H1 (cell line): ENCODE measurements around the gene TMEM232.

Experiments used
- CBX5 ChIP-seq: fragments of 300-800, 300-1000 bp; sonication (generic); IDR thresholded peaks from 2 replicates; pipeline ENCODE4 v1.7.1; 2016; ENCODE audit warnings: antibody characterized with exemption, low read length, low read depth
- CEBPB ChIP-seq: IDR thresholded peaks from 2 replicates; pipeline ENCODE4 v1.6.1; 2012; ENCODE audit warnings: low read depth, low read length
- EP300 ChIP-seq, 2 experiments: IDR thresholded peaks; 1 replicate in 1 of 2; 2 replicates in 1 of 2; pipeline ENCODE4 v1.6.1; 2011 to 2012; ENCODE audit warnings: low read depth in 2 of 2, low read length in 2 of 2, mild to moderate bottlenecking in 2 of 2, borderline replicate concordance in 1 of 2, inconsistent platforms in 1 of 2, moderate library complexity in 1 of 2
- GABPA ChIP-seq: IDR thresholded peaks from 2 replicates; pipeline ENCODE4 v1.6.1; 2011; ENCODE audit warnings: mild to moderate bottlenecking, low read length, moderate library complexity, borderline replicate concordance; ENCODE audit not compliant: insufficient read depth
- HDAC2 ChIP-seq, 2 experiments: fragments of 300-600 bp in 1 of 2; sonication (generic) in 1 of 2; IDR thresholded peaks; 2 replicates each; pipeline ENCODE4 v1.6.1; 2011 to 2012; ENCODE audit warnings: low read depth in 2 of 2, low read length in 2 of 2, mild to moderate bottlenecking in 2 of 2, moderate library complexity in 2 of 2, borderline replicate concordance in 1 of 2, inconsistent platforms in 1 of 2
- HDAC6 ChIP-seq: IDR thresholded peaks from one replicate; pipeline ENCODE4 v1.7.1; 2012; ENCODE audit warnings: low read depth, mild to moderate bottlenecking, inconsistent platforms, low read length, moderate library complexity
- JUN ChIP-seq: IDR thresholded peaks from 2 replicates; pipeline ENCODE4 v1.6.1; 2011; ENCODE audit warnings: low read depth, mild to moderate bottlenecking, improper control_type of control experiment, low read length
- JUND ChIP-seq: IDR thresholded peaks from 2 replicates; pipeline ENCODE4 v1.6.1; 2011; ENCODE audit warnings: mild to moderate bottlenecking, improper control_type of control experiment, low read length
- POLR2A ChIP-seq, 2 experiments: IDR thresholded peaks; 1 replicate in 1 of 2; 2 replicates in 1 of 2; pipeline ENCODE4 v1.6.1; 2011; ENCODE audit warnings: low read depth in 2 of 2, low read length in 2 of 2, mild to moderate bottlenecking in 2 of 2; ENCODE audit errors: control extremely low read depth in 1 of 2
- RAD21 ChIP-seq, 2 experiments: IDR thresholded peaks in 1 of 2; conservative IDR thresholded peaks in 1 of 2; 2 replicates each; pipeline ENCODE4 v1.6.1; 2011; ENCODE audit warnings: low read depth in 2 of 2, low read length in 2 of 2, improper control_type of control experiment in 1 of 2, inconsistent platforms in 1 of 2, mild to moderate bottlenecking in 1 of 2, moderate library complexity in 1 of 2
- TAF7 ChIP-seq: optimal IDR thresholded peaks from 2 replicates; pipeline ENCODE3; 2011; ENCODE audit warnings: low read depth, mild to moderate bottlenecking, inconsistent platforms, low read length, moderate library complexity, borderline replicate concordance
- YY1 ChIP-seq: IDR thresholded peaks from 2 replicates; pipeline ENCODE4 v1.6.1; 2011; ENCODE audit warnings: low read depth, mild to moderate bottlenecking, low read length
- TF ChIP-seq, protein P1 (sequence below), 3 experiments: IDR thresholded peaks; 1 replicate in 2 of 3; 2 replicates in 1 of 3; pipeline versions ENCODE4 v1.5.1 to v1.6.1; 2011; ENCODE audit warnings: low read length in 3 of 3, mild to moderate bottlenecking in 3 of 3, inconsistent platforms in 2 of 3, low read depth in 1 of 3, moderate library complexity in 1 of 3; ENCODE audit not compliant: insufficient read depth in 1 of 3; ENCODE audit errors: control extremely low read depth in 1 of 3
- TF ChIP-seq, protein P2 (sequence below): IDR thresholded peaks from 2 replicates; pipeline ENCODE4 v1.6.1; 2012; ENCODE audit warnings: inconsistent platforms

DNA sequence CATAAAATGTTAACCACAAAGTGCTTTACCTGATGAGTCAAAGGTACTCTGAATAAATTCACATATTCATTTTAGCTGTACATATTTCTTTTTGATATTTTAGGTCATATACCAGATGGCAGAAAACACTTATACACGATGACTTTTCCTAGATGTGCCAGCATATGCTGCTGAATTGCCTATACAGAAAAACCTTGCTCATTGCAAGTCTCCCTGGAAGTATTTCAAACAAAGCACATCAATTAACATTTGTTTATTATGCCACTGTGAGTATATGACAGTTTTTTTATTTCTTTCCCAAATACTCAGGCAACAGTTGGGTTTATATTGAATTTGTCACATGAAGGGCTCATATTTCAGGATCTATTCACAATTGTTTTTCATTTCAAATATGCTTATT lies 180.8 kb downstream of the TMEM232 start:
- TF ChIP-seq POLR2A (IDR thresholded peaks at IDR 0.05; ENCODE audit: control extremely low read depth in 1 of 2, low read depth in 2 of 2, low read length in 2 of 2) (no peak), TAF7 (no peak), CBX5 (no peak), JUND (no peak), CEBPB (no peak), GABPA (no peak), JUN (no peak), YY1 (no peak), HDAC6 (no peak), EP300 (IDR thresholded peaks at IDR 0.05; ENCODE audit: borderline replicate concordance in 1 of 2, low read depth in 2 of 2, low read length in 2 of 2) (no peak), RAD21 (IDR thresholded peaks at IDR 0.05 in 1 of 2, conservative IDR thresholded peaks at IDR 0.05 in 1 of 2; ENCODE audit: low read depth in 2 of 2, low read length in 2 of 2) (no peak), HDAC2 (IDR thresholded peaks at IDR 0.05; ENCODE audit: borderline replicate concordance in 1 of 2, low read depth in 2 of 2, low read length in 2 of 2) (no peak)
- TF ChIP-seq, protein P1, sequence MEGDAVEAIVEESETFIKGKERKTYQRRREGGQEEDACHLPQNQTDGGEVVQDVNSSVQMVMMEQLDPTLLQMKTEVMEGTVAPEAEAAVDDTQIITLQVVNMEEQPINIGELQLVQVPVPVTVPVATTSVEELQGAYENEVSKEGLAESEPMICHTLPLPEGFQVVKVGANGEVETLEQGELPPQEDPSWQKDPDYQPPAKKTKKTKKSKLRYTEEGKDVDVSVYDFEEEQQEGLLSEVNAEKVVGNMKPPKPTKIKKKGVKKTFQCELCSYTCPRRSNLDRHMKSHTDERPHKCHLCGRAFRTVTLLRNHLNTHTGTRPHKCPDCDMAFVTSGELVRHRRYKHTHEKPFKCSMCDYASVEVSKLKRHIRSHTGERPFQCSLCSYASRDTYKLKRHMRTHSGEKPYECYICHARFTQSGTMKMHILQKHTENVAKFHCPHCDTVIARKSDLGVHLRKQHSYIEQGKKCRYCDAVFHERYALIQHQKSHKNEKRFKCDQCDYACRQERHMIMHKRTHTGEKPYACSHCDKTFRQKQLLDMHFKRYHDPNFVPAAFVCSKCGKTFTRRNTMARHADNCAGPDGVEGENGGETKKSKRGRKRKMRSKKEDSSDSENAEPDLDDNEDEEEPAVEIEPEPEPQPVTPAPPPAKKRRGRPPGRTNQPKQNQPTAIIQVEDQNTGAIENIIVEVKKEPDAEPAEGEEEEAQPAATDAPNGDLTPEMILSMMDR (IDR thresholded peaks at IDR 0.05; ENCODE audit: control extremely low read depth in 1 of 3, insufficient read depth in 1 of 3, low read depth in 1 of 3, low read length in 3 of 3), result no peak
- TF ChIP-seq, protein P2, sequence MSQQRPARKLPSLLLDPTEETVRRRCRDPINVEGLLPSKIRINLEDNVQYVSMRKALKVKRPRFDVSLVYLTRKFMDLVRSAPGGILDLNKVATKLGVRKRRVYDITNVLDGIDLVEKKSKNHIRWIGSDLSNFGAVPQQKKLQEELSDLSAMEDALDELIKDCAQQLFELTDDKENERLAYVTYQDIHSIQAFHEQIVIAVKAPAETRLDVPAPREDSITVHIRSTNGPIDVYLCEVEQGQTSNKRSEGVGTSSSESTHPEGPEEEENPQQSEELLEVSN, result no peak
